ENCODE measurements around the gene PDE4D. TPM values are rescaled to one million over a fixed set of nuclear protein-coding genes. Genes with fewer than 3 reads are reported as not detected.

PDE4D gene
- polyA plus RNA-seq, 4 donors: 17.5 to 31.9 (median 22.8) TPM

- no peak for DNase-seq (ENCODE audit: low read depth in 4 of 4, low spot score in 3 of 4)
These were observed 360.4 kb downstream of the PDE4D start for GRCh38 chr5:59532979-59533729.

GRCh38 chr5:59529239-59529638 lies 364.3 kb downstream of the PDE4D start:
- no peak for DNase-seq (ENCODE audit: low read depth in 4 of 4, low spot score in 3 of 4)

- no peak for DNase-seq (ENCODE audit: low read depth in 4 of 4, low spot score in 3 of 4)
These were observed 365.2 kb downstream of the PDE4D start for GRCh38 chr5:59528202-59528862.

- DNase-seq (ENCODE audit: low read depth in 4 of 4, low spot score in 3 of 4): no peak
These were observed 367.6 kb downstream of the PDE4D start for GRCh38 chr5:59525957-59526356.

- no peak for DNase-seq (ENCODE audit: low read depth in 4 of 4, low spot score in 3 of 4)
These were observed 368.2 kb downstream of the PDE4D start for GRCh38 chr5:59525311-59525710.

GRCh38 chr5:59522201-59522831 lies 371.2 kb downstream of the PDE4D start:
- DNase-seq (ENCODE audit: low read depth in 4 of 4, low spot score in 3 of 4): peak in 1 of 4 donors; percentile 7

GRCh38 chr5:59521476-59521875 lies 372.1 kb downstream of the PDE4D start:
- DNase-seq (ENCODE audit: low read depth in 4 of 4, low spot score in 3 of 4): no peak

GRCh38 chr5:59519338-59519737 lies 374.2 kb downstream of the PDE4D start:
- no peak for DNase-seq (ENCODE audit: low read depth in 4 of 4, low spot score in 3 of 4)

- no peak for DNase-seq (ENCODE audit: low read depth in 4 of 4, low spot score in 3 of 4)
These were observed 375.5 kb downstream of the PDE4D start for GRCh38 chr5:59517926-59518585.

GRCh38 chr5:59516161-59516560 lies 377.4 kb downstream of the PDE4D start:
- DNase-seq (ENCODE audit: low read depth in 4 of 4, low spot score in 3 of 4): no peak

GRCh38 chr5:59506285-59506877 lies 387.1 kb downstream of the PDE4D start:
- DNase-seq (ENCODE audit: low read depth in 4 of 4, low spot score in 3 of 4): no peak

- no peak for DNase-seq (ENCODE audit: low read depth in 4 of 4, low spot score in 3 of 4)
These were observed 389.5 kb downstream of the PDE4D start for GRCh38 chr5:59504043-59504442.

GRCh38 chr5:59503220-59503619 lies 390.3 kb downstream of the PDE4D start:
- no peak for DNase-seq (ENCODE audit: low read depth in 4 of 4, low spot score in 3 of 4)

GRCh38 chr5:59501316-59501715 lies 392.2 kb downstream of the PDE4D start:
- no peak for DNase-seq (ENCODE audit: low read depth in 4 of 4, low spot score in 3 of 4)

- no peak for DNase-seq (ENCODE audit: low read depth in 4 of 4, low spot score in 3 of 4)
These were observed 393.5 kb downstream of the PDE4D start for GRCh38 chr5:59500014-59500413.

GRCh38 chr5:59497207-59497606 lies 396.3 kb downstream of the PDE4D start:
- DNase-seq (ENCODE audit: low read depth in 4 of 4, low spot score in 3 of 4): no peak

GRCh38 chr5:59496524-59497134 lies 396.9 kb downstream of the PDE4D start:
- no peak for DNase-seq (ENCODE audit: low read depth in 4 of 4, low spot score in 3 of 4)

GRCh38 chr5:59491945-59492344 lies 401.6 kb downstream of the PDE4D start:
- no peak for DNase-seq (ENCODE audit: low read depth in 4 of 4, low spot score in 3 of 4)

GRCh38 chr5:59489551-59489950 lies 404.0 kb downstream of the PDE4D start:
- no peak for DNase-seq (ENCODE audit: low read depth in 4 of 4, low spot score in 3 of 4)

Measured in left renal pelvis (tissue), 4 donors.